Measurements from ENCODE around the gene SLCO4A1. TPM values are rescaled to one million over a fixed set of nuclear protein-coding genes. Genes with fewer than 3 reads are reported as not detected.
A peak's percentile ranks its signal among the peaks of the same experiment; 100 is the strongest.

Gene SLCO4A1
- total RNA-seq, 4 donors from 2014 or later = 6.7 to 22.1 (median 14.4) TPM

- peak; percentile 79 to 90 (median 80) for TF ChIP-seq CTCF (IDR thresholded peaks at IDR 0.05)
- TF ChIP-seq POLR2A (IDR thresholded peaks at IDR 0.05) = no peak
- peaks cover 0 to 27% (median 4%) of the 10 kb centered on the region in 3 donors for H3K4me1 ChIP-seq
- peaks cover 0 to 28% (median 0%) of the 10 kb centered on the region in 4 donors for H3K27me3 ChIP-seq
- 17 to 31% methylated on average over 2 to 7 of the region's 13 CpGs for WGBS, 2 donors
- H3K9me3 ChIP-seq = no peaks in the 10 kb centered on the region
- no peak overlapping the region for H3K4me3 ChIP-seq
- no peak for DNase-seq
- intact Hi-C loops (cut with DNase I) = no loop called here
- H3K27ac ChIP-seq = no peak overlapping the region
- peaks cover 0 to 6% (median 0%) of the 10 kb centered on the region in 3 donors for H3K36me3 ChIP-seq
Observed at GRCh38 chr20:62668441-62669027, 26.2 kb downstream of the SLCO4A1 start.

GRCh38 chr20:62669249-62669648 is 26.9 kb downstream of the SLCO4A1 start:
- H3K4me3 ChIP-seq = no peak overlapping the region

GRCh38 chr20:62670156-62670555 is 27.9 kb downstream of the SLCO4A1 start:
- TF ChIP-seq CTCF (IDR thresholded peaks at IDR 0.05) = no peak
- no peak for TF ChIP-seq POLR2A (IDR thresholded peaks at IDR 0.05)
- Histone ChIP-seq H3K27me3 (peaks cover 0 to 41% (median 0%) of the 10 kb centered on the region in 4 donors), H3K4me3 (no peak overlapping the region), H3K4me1 (peaks cover 0 to 27% (median 4%) of the 10 kb centered on the region in 3 donors), H3K9me3 (no peaks in the 10 kb centered on the region), H3K36me3 (no peaks in the 10 kb centered on the region), H3K27ac (no peak overlapping the region)
- intact Hi-C loops (cut with DNase I) = no loop called here
- WGBS, 2 donors = 91 to 95% methylated on average over 6 to 7 of the region's 14 CpGs
- no peak for DNase-seq

More at GRCh38 chr20:62669249-62669648, 26.9 kb downstream of the SLCO4A1 start:
- Histone ChIP-seq H3K27ac (no peak overlapping the region), H3K27me3 (peaks cover 0 to 34% (median 0%) of the 10 kb centered on the region in 4 donors), H3K9me3 (no peaks in the 10 kb centered on the region), H3K36me3 (no peaks in the 10 kb centered on the region), H3K4me1 (peaks cover 0 to 27% (median 4%) of the 10 kb centered on the region in 3 donors)
- WGBS, 2 donors = 92 to 96% methylated on average over 5 to 10 of the region's 10 CpGs
- no peak for DNase-seq
- intact Hi-C loops (cut with DNase I) = no loop called here
- TF ChIP-seq CTCF (IDR thresholded peaks at IDR 0.05) (no peak), POLR2A (IDR thresholded peaks at IDR 0.05) (no peak)

GRCh38 chr20:62670998-62671397 is 28.7 kb downstream of the SLCO4A1 start:
- 94 to 100% methylated on average over 5 to 17 of the region's 17 CpGs for WGBS, 2 donors
- H3K27me3 ChIP-seq = peaks cover 0 to 42% (median 0%) of the 10 kb centered on the region in 4 donors
- no peaks in the 10 kb centered on the region for H3K36me3 ChIP-seq
- TF ChIP-seq CTCF (IDR thresholded peaks at IDR 0.05) (no peak), POLR2A (IDR thresholded peaks at IDR 0.05) (no peak)
- no peaks in the 10 kb centered on the region for H3K9me3 ChIP-seq
- no peak for DNase-seq
- peaks cover 0 to 27% (median 4%) of the 10 kb centered on the region in 3 donors for H3K4me1 ChIP-seq
- intact Hi-C loops (cut with DNase I) = no loop called here
- H3K27ac ChIP-seq = no peak overlapping the region
- no peak overlapping the region for H3K4me3 ChIP-seq

- 61 to 73% methylated on average over 13 to 15 of the region's 15 CpGs for WGBS, 2 donors
- intact Hi-C loops (cut with DNase I) = no loop called here
- no peak overlapping the region for H3K4me3 ChIP-seq
- peaks cover 0 to 45% (median 0%) of the 10 kb centered on the region in 4 donors for H3K27me3 ChIP-seq
- peaks cover 0 to 20% (median 4%) of the 10 kb centered on the region in 3 donors for H3K4me1 ChIP-seq
- TF ChIP-seq CTCF (IDR thresholded peaks at IDR 0.05) (no peak), POLR2A (IDR thresholded peaks at IDR 0.05) (no peak)
- no peak overlapping the region for H3K27ac ChIP-seq
- H3K9me3 ChIP-seq = no peaks in the 10 kb centered on the region
- H3K36me3 ChIP-seq = no peaks in the 10 kb centered on the region
- no peak for DNase-seq
Observed at GRCh38 chr20:62671765-62672164, 29.5 kb downstream of the SLCO4A1 start.

All from esophagus squamous epithelium (tissue), 5 donors.